Panc1 (cell line): ENCODE data around the gene BEST3. TPM values are rescaled to one million over a fixed set of nuclear protein-coding genes. Genes with fewer than 3 reads are reported as not detected.

ENCODE experiments used
- ATAC-seq: fragments of 200-7000 bp; cut with Tn5 transposase; 2 replicates; pipeline ENCODE4 v1.9.1; 2020; ENCODE audit warnings: mild to moderate bottlenecking, moderate library complexity
- BruUV-seq: library from RNA; stranded (reverse); fragments of 400-500 nt; replicated peaks from 2 replicates; lab custom pipeline; 2021; lab: Mats Ljungman, UMichigan
- CTCF ChIA-PET: fragments of 300-600 bp; sonication (Branson Sonifier 250); formaldehyde crosslinking; loops from one replicate; lab custom pipeline; 2022; ENCODE audit warnings: antibody characterized with exemption; lab: Charles Lee
- POLR2A ChIA-PET: fragments of 300-600 bp; sonication (Branson Sonifier 250); formaldehyde crosslinking; loops from one replicate; lab custom pipeline; 2022; ENCODE audit warnings: antibody characterized with exemption; lab: Charles Lee
- DNase-seq: peaks from one replicate; pipeline ENCODE4 v3.0.0-alpha.2; 2010; ENCODE audit warnings: low read depth, low spot score
- H3K27ac ChIP-seq: 2 replicates; pipeline ENCODE4 v1.5.1; 2011; ENCODE audit warnings: mild to moderate bottlenecking, low read length, inconsistent platforms
- H3K27me3 ChIP-seq: fragments of 200-500 bp; sonication (Bioruptor generic); 2 replicates; pipeline ENCODE4 v1.6.0; 2014; ENCODE audit warnings: low read length, inconsistent platforms; ENCODE audit not compliant: control insufficient read depth, insufficient read depth
- H3K36me3 ChIP-seq: fragments of 200-500 bp; sonication (Bioruptor generic); 2 replicates; pipeline ENCODE4 v1.5.1; 2014; ENCODE audit warnings: inconsistent platforms, mild to moderate bottlenecking, low read length, moderate library complexity; ENCODE audit not compliant: control insufficient read depth, insufficient read depth
- H3K4me1 ChIP-seq: 2 replicates; pipeline ENCODE4 v1.5.1; 2011; ENCODE audit warnings: inconsistent platforms, mild to moderate bottlenecking, low read length, moderate library complexity; ENCODE audit not compliant: control insufficient read depth, insufficient read depth
- H3K4me3 ChIP-seq, 2 experiments: 2 replicates each; pipeline ENCODE4 v1.5.1; 2011 to 2012; ENCODE audit warnings: low read depth in 2 of 2, low read length in 2 of 2, mild to moderate bottlenecking in 2 of 2, inconsistent platforms in 1 of 2, moderate library complexity in 1 of 2
- H3K9me3 ChIP-seq: fragments of 200-500 bp; sonication (Bioruptor generic); 2 replicates; pipeline ENCODE4 v1.5.1; 2014; ENCODE audit warnings: low read depth, mild to moderate bottlenecking, inconsistent platforms, low read length, moderate library complexity; ENCODE audit not compliant: control insufficient read depth, insufficient read depth
- POLR2AphosphoS5 ChIP-seq: IDR thresholded peaks from 2 replicates; pipeline ENCODE4 v1.6.1; 2012; ENCODE audit warnings: mild to moderate bottlenecking, low read depth, low read length, moderate library complexity
- SIN3A ChIP-seq: IDR thresholded peaks from 2 replicates; pipeline ENCODE4 v1.6.1; 2012; ENCODE audit warnings: low read depth, mild to moderate bottlenecking, low read length, moderate library complexity, borderline replicate concordance; ENCODE audit not compliant: insufficient read depth
- TCF7L2 ChIP-seq: IDR thresholded peaks from 2 replicates; pipeline ENCODE4 v1.6.1; 2011; ENCODE audit warnings: mild to moderate bottlenecking, low read depth, low read length, inconsistent platforms
- in situ Hi-C: cut with HindIII; loops from 2 replicates; pipeline ENCODE4 v1.10.0; 2016; ENCODE audit warnings: low sequenced_read_pairs, low pct_unique_long_range_greater_than_20kb
- intact Hi-C: fragments of 100-400 bp; cut with micrococcal nuclease; formaldehyde crosslinking; loops from one replicate; pipeline ENCODE4 v1.10.0; 2022; ENCODE audit not compliant: unreplicated experiment
- total RNA-seq: library from RNA; stranded (reverse); gene quantifications from one replicate; pipeline ENCODE4 v1.2.1, GENCODE V29; 2021; ENCODE audit not compliant: unreplicated experiment
- TF ChIP-seq, protein P1 (sequence below), 2 experiments: IDR thresholded peaks; 2 replicates each; pipeline ENCODE4 v1.6.1; 2011 to 2012; ENCODE audit warnings: low read depth in 2 of 2, control low read depth in 1 of 2, low read length in 1 of 2, mild to moderate bottlenecking in 1 of 2, moderate library complexity in 1 of 2; ENCODE audit not compliant: insufficient read depth in 1 of 2
- TF ChIP-seq, protein P2 (sequence below): fragments of 450-650 bp; IDR thresholded peaks from 2 replicates; pipeline ENCODE4 v1.5.1; 2017; ENCODE audit warnings: mild to moderate bottlenecking

The BEST3 gene
- total RNA-seq, 1 experiment from 2014 or later, result 0.67 TPM

GRCh38 chr12:69630191-69630590 lies 68.9 kb downstream of the BEST3 start:
- TF ChIP-seq, protein P1, sequence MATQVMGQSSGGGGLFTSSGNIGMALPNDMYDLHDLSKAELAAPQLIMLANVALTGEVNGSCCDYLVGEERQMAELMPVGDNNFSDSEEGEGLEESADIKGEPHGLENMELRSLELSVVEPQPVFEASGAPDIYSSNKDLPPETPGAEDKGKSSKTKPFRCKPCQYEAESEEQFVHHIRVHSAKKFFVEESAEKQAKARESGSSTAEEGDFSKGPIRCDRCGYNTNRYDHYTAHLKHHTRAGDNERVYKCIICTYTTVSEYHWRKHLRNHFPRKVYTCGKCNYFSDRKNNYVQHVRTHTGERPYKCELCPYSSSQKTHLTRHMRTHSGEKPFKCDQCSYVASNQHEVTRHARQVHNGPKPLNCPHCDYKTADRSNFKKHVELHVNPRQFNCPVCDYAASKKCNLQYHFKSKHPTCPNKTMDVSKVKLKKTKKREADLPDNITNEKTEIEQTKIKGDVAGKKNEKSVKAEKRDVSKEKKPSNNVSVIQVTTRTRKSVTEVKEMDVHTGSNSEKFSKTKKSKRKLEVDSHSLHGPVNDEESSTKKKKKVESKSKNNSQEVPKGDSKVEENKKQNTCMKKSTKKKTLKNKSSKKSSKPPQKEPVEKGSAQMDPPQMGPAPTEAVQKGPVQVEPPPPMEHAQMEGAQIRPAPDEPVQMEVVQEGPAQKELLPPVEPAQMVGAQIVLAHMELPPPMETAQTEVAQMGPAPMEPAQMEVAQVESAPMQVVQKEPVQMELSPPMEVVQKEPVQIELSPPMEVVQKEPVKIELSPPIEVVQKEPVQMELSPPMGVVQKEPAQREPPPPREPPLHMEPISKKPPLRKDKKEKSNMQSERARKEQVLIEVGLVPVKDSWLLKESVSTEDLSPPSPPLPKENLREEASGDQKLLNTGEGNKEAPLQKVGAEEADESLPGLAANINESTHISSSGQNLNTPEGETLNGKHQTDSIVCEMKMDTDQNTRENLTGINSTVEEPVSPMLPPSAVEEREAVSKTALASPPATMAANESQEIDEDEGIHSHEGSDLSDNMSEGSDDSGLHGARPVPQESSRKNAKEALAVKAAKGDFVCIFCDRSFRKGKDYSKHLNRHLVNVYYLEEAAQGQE (IDR thresholded peaks at IDR 0.05; ENCODE audit: insufficient read depth in 1 of 2, low read depth in 2 of 2, low read length in 1 of 2), result no peak
- TF ChIP-seq, protein P2, sequence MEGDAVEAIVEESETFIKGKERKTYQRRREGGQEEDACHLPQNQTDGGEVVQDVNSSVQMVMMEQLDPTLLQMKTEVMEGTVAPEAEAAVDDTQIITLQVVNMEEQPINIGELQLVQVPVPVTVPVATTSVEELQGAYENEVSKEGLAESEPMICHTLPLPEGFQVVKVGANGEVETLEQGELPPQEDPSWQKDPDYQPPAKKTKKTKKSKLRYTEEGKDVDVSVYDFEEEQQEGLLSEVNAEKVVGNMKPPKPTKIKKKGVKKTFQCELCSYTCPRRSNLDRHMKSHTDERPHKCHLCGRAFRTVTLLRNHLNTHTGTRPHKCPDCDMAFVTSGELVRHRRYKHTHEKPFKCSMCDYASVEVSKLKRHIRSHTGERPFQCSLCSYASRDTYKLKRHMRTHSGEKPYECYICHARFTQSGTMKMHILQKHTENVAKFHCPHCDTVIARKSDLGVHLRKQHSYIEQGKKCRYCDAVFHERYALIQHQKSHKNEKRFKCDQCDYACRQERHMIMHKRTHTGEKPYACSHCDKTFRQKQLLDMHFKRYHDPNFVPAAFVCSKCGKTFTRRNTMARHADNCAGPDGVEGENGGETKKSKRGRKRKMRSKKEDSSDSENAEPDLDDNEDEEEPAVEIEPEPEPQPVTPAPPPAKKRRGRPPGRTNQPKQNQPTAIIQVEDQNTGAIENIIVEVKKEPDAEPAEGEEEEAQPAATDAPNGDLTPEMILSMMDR, result peak; percentile 33
- intact Hi-C loops (no loop called here), in situ Hi-C loops (no loop called here)
- H3K36me3 ChIP-seq, result no peaks in the 10 kb centered on the region
- CTCF ChIA-PET, result no interaction called here
- H3K27me3 ChIP-seq, result peaks cover 2% of the 10 kb centered on the region; the same call in 1 of the 2 replicates
- no peak overlapping the region for H3K4me3 ChIP-seq
- POLR2A ChIA-PET, result no interaction called here
- DNase-seq (no peak), ATAC-seq (no peak)
- H3K4me1 ChIP-seq, result no peaks in the 10 kb centered on the region
- H3K9me3 ChIP-seq, result no peaks in the 10 kb centered on the region
- no peak overlapping the region for H3K27ac ChIP-seq
- no TSS peak for BruUV-seq

DNA sequence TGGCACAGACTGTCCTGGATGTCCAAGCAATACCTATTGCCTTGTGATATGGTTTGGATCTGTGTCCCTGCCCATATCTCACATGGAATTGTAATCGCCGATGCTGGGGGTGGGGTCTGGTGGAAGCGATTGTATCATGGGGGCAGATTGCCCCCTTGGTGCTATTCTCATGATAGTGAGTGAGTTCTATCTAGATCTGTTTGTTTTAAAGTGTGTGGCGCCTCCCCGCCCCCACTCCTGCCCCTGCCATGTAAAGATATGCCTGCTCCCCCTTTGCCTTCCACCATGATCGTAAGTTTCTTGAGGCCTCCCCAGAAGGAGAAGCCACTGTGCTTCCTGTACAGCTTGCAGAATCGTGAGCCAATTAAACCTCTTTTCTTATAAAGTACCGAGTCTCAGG lies 71.6 kb downstream of the BEST3 start:
- DNase-seq (no peak), ATAC-seq (no peak)
- Histone ChIP-seq H3K27ac (no peak overlapping the region), H3K27me3 (peaks cover 2% of the 10 kb centered on the region; the same call in 1 of the 2 replicates), H3K36me3 (no peaks in the 10 kb centered on the region), H3K9me3 (no peaks in the 10 kb centered on the region), H3K4me1 (no peaks in the 10 kb centered on the region), H3K4me3 (no peak overlapping the region)
- POLR2A ChIA-PET, result no interaction called here
- intact Hi-C loops, result no loop called here
- CTCF ChIA-PET, result no interaction called here
- no TSS peak for BruUV-seq
- in situ Hi-C loops, result no loop called here
- no peak for TF ChIP-seq POLR2AphosphoS5

DNA sequence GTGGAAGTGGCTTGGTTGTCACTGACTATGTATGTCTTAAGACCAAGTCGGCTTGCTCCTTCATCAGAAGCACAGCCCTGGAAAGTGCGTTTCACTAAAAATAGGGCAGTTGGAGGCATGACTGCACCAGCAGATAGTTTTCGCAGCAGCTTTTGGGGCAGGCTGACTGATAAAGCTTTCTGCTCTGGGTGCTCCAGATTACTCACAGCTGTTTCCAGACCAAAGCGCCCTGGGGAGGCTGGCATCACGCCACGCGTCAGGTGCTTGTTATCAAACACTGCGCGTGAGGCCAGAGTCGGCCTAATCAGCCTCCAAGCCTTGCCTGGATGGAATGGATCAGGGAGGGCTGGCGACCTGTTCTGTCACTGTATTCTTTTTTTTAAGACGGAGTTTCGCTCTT lies 75.1 kb downstream of the BEST3 start:
- in situ Hi-C loops, result no loop called here
- Histone ChIP-seq H3K27ac (no peak overlapping the region), H3K4me1 (no peaks in the 10 kb centered on the region), H3K4me3 (no peak overlapping the region), H3K36me3 (no peaks in the 10 kb centered on the region), H3K9me3 (no peaks in the 10 kb centered on the region), H3K27me3 (peaks cover 2% of the 10 kb centered on the region; the same call in 1 of the 2 replicates)
- TF ChIP-seq, protein P1 (IDR thresholded peaks at IDR 0.05; ENCODE audit: insufficient read depth in 1 of 2, low read depth in 2 of 2, low read length in 1 of 2), result no peak
- TF ChIP-seq TCF7L2 (no peak), SIN3A (no peak), POLR2AphosphoS5 (no peak)
- TF ChIP-seq, protein P2, result no peak
- intact Hi-C loops, result no loop called here
- ATAC-seq (no peak), DNase-seq (no peak)
- POLR2A ChIA-PET, result no interaction called here
- CTCF ChIA-PET, result no interaction called here
- BruUV-seq, result no TSS peak
